Activated B cell treated with CpG ODN at 0.5 μM for 24 hours (primary cell): ENCODE measurements around the gene ABL2. TPM values are rescaled to one million over a fixed set of nuclear protein-coding genes. Genes with fewer than 3 reads are reported as not detected.

Experiments
- ATAC-seq: fragments of 200-7000 bp; cut with Tn5 transposase; one replicate; pipeline ENCODE4 v1.10.0; 2021; ENCODE audit warnings: low read depth, mild to moderate bottlenecking, moderate library complexity
- CTCF ChIA-PET: fragments of 350-600 bp; sonication (Branson Sonifier 250); formaldehyde crosslinking; loops from one replicate; lab custom pipeline; 2021; ENCODE audit warnings: antibody characterized with exemption; lab: Charles Lee
- POLR2A ChIA-PET: fragments of 350-600 bp; sonication (Branson Sonifier 250); formaldehyde crosslinking; loops from one replicate; lab custom pipeline; 2021; ENCODE audit warnings: antibody characterized with exemption; lab: Charles Lee
- DNase-seq: peaks from one replicate; pipeline ENCODE4 v3.0.0; 2022
- H3K27ac Mint-ChIP-seq: one replicate; pipeline ENCODE4 v1.8.0; 2020; ENCODE audit warnings: mixed read lengths
- H3K27me3 Mint-ChIP-seq: one replicate; pipeline ENCODE4 v1.8.0; 2021; ENCODE audit warnings: mixed read lengths
- H3K36me3 Mint-ChIP-seq: one replicate; pipeline ENCODE4 v1.8.0; 2021; ENCODE audit warnings: low read depth, mixed read lengths
- H3K4me1 Mint-ChIP-seq: one replicate; pipeline ENCODE4 v1.8.0; 2021; ENCODE audit warnings: mixed read lengths
- H3K4me3 Mint-ChIP-seq: one replicate; pipeline ENCODE4 v1.8.0; 2020; ENCODE audit warnings: mild to moderate bottlenecking, mixed read lengths
- H3K9me3 Mint-ChIP-seq: one replicate; pipeline ENCODE4 v1.8.0; 2020; ENCODE audit warnings: mixed read lengths
- intact Hi-C: fragments of 100-400 bp; cut with micrococcal nuclease; formaldehyde crosslinking; loops from one replicate; pipeline ENCODE4 v1.15.1; 2024
- total RNA-seq: library from RNA; stranded (reverse); gene quantifications from 2 replicates; pipeline ENCODE4 v1.2.3, GENCODE V29; 2022
- TF ChIP-seq, protein P1 (sequence below): fragments of 200-600 bp; IDR thresholded peaks from one replicate; pipeline ENCODE4 v1.8.0; 2022; ENCODE audit warnings: antibody characterized with exemption, mild to moderate bottlenecking

ABL2 gene
- total RNA-seq, 1 donor from 2014 or later, result 15.2 TPM

DNA sequence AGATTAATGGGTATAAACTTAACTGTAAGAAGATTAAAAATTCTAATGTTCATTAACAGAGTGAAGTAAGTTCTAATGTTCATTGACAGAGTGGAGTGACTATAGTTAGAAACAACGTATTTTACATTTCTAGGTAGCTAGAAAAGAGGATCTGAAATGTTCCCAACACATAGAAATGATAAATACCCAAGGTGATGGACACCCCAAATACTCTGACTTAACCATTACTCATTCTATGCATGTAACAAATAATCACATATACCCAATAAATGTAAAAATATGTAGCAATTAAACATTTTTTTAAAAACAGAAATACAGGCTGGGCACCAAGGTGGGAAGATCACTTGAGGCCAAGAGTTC, 62.1 kb downstream of the ABL2 start:
- ATAC-seq, result no peak
- Mint-ChIP-seq H3K27ac (no peak overlapping the region), H3K9me3 (no peaks in the 10 kb centered on the region), H3K4me1 (peaks cover 21% of the 10 kb centered on the region), H3K4me3 (no peak overlapping the region), H3K27me3 (no peaks in the 10 kb centered on the region), H3K36me3 (peaks cover 2% of the 10 kb centered on the region)
- CTCF ChIA-PET, result no interaction called here
- intact Hi-C loops, result no loop called here
- DNase-seq, result no peak
- TF ChIP-seq, protein P1, sequence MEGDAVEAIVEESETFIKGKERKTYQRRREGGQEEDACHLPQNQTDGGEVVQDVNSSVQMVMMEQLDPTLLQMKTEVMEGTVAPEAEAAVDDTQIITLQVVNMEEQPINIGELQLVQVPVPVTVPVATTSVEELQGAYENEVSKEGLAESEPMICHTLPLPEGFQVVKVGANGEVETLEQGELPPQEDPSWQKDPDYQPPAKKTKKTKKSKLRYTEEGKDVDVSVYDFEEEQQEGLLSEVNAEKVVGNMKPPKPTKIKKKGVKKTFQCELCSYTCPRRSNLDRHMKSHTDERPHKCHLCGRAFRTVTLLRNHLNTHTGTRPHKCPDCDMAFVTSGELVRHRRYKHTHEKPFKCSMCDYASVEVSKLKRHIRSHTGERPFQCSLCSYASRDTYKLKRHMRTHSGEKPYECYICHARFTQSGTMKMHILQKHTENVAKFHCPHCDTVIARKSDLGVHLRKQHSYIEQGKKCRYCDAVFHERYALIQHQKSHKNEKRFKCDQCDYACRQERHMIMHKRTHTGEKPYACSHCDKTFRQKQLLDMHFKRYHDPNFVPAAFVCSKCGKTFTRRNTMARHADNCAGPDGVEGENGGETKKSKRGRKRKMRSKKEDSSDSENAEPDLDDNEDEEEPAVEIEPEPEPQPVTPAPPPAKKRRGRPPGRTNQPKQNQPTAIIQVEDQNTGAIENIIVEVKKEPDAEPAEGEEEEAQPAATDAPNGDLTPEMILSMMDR, result no peak
- POLR2A ChIA-PET, result no interaction called here

DNA sequence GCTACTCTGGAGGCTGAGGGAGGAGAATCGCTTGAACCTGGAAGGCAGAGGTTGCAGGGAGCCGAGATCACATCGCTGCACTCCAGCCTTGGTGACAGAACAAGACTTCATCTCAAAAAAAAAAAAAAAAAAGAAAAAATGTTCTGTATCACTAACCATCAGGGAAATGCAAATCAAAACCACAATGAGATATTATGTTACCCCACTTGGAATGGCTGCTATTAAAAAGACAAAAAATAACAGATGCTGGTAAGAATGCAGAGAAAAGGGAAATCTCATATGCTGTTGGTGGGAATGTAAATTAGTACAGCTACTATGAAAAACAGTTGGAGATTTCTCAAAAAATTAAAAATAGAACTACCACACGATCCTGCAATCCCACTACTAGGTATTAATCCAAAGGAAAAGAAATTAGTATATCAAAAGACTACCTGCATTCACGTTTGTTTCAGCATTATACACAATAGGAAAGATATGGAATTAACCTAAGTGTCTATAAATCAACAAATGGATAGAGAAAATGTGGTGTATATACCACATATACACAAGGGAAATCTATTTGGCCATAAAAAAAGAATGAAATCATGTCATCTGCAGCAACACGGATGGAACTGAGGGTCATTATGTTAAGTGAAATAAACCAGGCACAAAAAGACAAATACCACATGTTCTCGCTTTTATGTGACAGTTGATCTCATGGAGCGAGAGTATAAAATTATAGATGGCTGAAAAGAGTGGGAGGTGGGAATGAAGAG, 62.6 kb downstream of the ABL2 start:
- Mint-ChIP-seq H3K27me3 (no peaks in the 10 kb centered on the region), H3K9me3 (no peaks in the 10 kb centered on the region), H3K36me3 (peaks cover 3% of the 10 kb centered on the region), H3K4me3 (peak overlapping the region; percentile 13), H3K27ac (no peak overlapping the region), H3K4me1 (peaks cover 21% of the 10 kb centered on the region)
- no peak for ATAC-seq
- intact Hi-C loops, result no loop called here
- POLR2A ChIA-PET, result no interaction called here
- CTCF ChIA-PET, result interaction anchor here (0.7 kb wide), 1 partner anchor 43 kb away, joined by 3 read pairs; no protein-coding TSS in a partner anchor
- TF ChIP-seq, protein P1, result no peak
- DNase-seq, result no peak

DNA sequence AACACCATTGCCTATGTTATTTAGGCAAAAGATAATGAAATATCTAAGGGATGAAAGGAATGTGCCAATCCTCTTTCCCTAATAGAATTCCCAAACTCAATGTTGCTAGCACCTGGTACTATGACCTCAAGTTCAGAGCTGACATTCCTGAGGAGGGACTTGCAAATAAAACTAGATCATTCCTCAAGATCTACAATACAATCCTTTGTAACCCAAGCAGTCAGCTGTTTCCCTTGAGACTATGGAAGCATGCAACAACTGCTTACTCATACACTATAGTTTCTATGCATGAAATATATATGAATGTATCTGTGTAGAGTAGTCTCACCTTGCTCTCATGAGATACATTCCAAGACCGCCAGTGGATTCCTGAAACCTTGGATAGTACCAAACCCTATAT, 65.0 kb downstream of the ABL2 start:
- Mint-ChIP-seq H3K9me3 (no peaks in the 10 kb centered on the region), H3K4me1 (peaks cover 22% of the 10 kb centered on the region), H3K4me3 (no peak overlapping the region), H3K36me3 (peaks cover 5% of the 10 kb centered on the region), H3K27me3 (no peaks in the 10 kb centered on the region), H3K27ac (no peak overlapping the region)
- CTCF ChIA-PET, result no interaction called here
- TF ChIP-seq, protein P1, result no peak
- DNase-seq (no peak), ATAC-seq (no peak)
- intact Hi-C loops, result no loop called here
- POLR2A ChIA-PET, result no interaction called here

DNA sequence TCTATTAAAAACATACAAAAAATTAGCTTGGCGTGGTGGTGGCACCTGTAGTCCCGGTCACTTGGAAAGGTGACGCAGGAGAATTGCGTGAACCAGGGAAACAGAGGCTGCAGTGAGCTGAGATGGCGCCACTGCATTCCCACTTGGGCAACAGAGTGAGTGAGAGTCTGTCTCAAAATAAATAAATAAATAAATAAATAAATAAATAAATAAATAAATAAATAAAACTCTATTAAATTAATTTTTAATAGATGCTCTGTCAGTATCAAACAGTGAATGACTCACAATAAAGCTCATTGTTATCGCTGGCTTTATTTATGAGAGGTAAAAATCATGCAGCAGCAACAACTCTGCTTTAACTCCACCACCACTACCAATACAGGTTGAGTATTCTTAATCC, 72.8 kb downstream of the ABL2 start:
- CTCF ChIA-PET, result interaction anchor here (1.1 to 2.0 kb wide), 2 partner anchors 9 to 36 kb away, joined by 3 to 4 read pairs; no protein-coding TSS in a partner anchor
- intact Hi-C loops, result no loop called here
- POLR2A ChIA-PET, result no interaction called here

DNA sequence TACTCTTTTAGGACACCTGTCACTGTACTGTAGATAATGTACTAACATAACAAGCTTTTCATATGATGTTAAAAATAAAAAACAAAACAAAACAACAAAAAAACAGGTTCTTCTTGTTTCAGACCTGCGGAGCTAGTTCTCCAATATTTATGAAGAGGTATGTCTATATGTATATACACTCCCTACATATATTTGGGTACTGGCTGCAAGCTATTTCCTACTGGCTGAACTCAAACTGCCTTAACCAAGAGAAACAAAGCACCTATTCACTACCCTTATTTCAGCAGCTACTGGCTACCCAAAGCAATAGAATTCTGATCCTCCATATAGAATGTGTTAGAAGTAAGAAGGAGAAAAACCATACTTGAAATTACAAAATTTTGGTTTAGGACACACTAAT, 73.5 kb downstream of the ABL2 start:
- Mint-ChIP-seq H3K36me3 (no peaks in the 10 kb centered on the region), H3K27ac (no peak overlapping the region), H3K27me3 (no peaks in the 10 kb centered on the region), H3K9me3 (no peaks in the 10 kb centered on the region), H3K4me3 (no peak overlapping the region), H3K4me1 (peaks cover 24% of the 10 kb centered on the region)
- intact Hi-C loops, result no loop called here
- no peak for DNase-seq
- no peak for ATAC-seq
- TF ChIP-seq, protein P1, result no peak
- POLR2A ChIA-PET, result interaction anchor here (0.6 kb wide), 1 partner anchor 76 kb away, joined by 7 read pairs; no protein-coding TSS in a partner anchor
- CTCF ChIA-PET, result interaction anchor here (1.1 to 2.0 kb wide), 2 partner anchors 8 to 35 kb away, joined by 3 to 4 read pairs; no protein-coding TSS in a partner anchor

More for the DNA sequence above, 72.8 kb downstream of the ABL2 start:
- Mint-ChIP-seq H3K27me3 (no peaks in the 10 kb centered on the region), H3K36me3 (peaks cover under 1% of the 10 kb centered on the region), H3K4me3 (no peak overlapping the region), H3K4me1 (peaks cover 21% of the 10 kb centered on the region), H3K9me3 (no peaks in the 10 kb centered on the region), H3K27ac (no peak overlapping the region)
- ATAC-seq, result no peak
- no peak for DNase-seq
- TF ChIP-seq, protein P1, result no peak
